Glutamatergic neuron (in vitro differentiated cells): Measurements from ENCODE around the gene TBC1D22A. TPM values are rescaled to one million over a fixed set of nuclear protein-coding genes. Genes with fewer than 3 reads are reported as not detected.

ENCODE experiments used
- DNase-seq: peaks from one replicate; pipeline ENCODE4 v3.0.0; 2022
- H3K27ac Mint-ChIP-seq: one replicate; pipeline ENCODE4 v1.8.0; 2020; ENCODE audit warnings: mild to moderate bottlenecking, mixed read lengths, inconsistent platforms; ENCODE audit not compliant: unreplicated experiment
- H3K27me3 Mint-ChIP-seq: one replicate; pipeline ENCODE4 v1.8.0; 2020; ENCODE audit warnings: mild to moderate bottlenecking, moderate library complexity, mixed read lengths, inconsistent platforms; ENCODE audit not compliant: unreplicated experiment
- H3K36me3 Mint-ChIP-seq: one replicate; pipeline ENCODE4 v1.8.0; 2020; ENCODE audit warnings: mild to moderate bottlenecking, mixed read lengths, inconsistent platforms; ENCODE audit not compliant: unreplicated experiment
- H3K4me1 Mint-ChIP-seq: one replicate; pipeline ENCODE4 v1.8.0; 2020; ENCODE audit warnings: mild to moderate bottlenecking, low read depth, mixed read lengths, inconsistent platforms; ENCODE audit not compliant: unreplicated experiment
- H3K4me3 Mint-ChIP-seq: one replicate; pipeline ENCODE4 v1.8.0; 2020; ENCODE audit warnings: mild to moderate bottlenecking, mixed read lengths, inconsistent platforms; ENCODE audit not compliant: unreplicated experiment
- H3K9me3 Mint-ChIP-seq: one replicate; pipeline ENCODE4 v1.8.0; 2020; ENCODE audit warnings: mild to moderate bottlenecking, moderate library complexity, mixed read lengths, inconsistent platforms; ENCODE audit not compliant: unreplicated experiment
- CTCF ChIP-seq: fragments of 200-600 bp; sonication (generic); IDR thresholded peaks from one replicate; pipeline ENCODE4 v1.5.0; 2021; ENCODE audit not compliant: partially characterized antibody, unreplicated experiment
- total RNA-seq: library from RNA; stranded (reverse); fragmentation: NEBNext Ultra II Directional; extraction: Animal tissue kit (Norgen Biotek cat#: 25700); gene quantifications from one replicate; pipeline ENCODE4 v1.2.1, GENCODE V29; 2021; ENCODE audit not compliant: unreplicated experiment

The TBC1D22A gene
- total RNA-seq, 1 donor from 2014 or later = 23.0 TPM

- H3K27me3 Mint-ChIP-seq = peaks cover 8% of the 10 kb centered on the region
- peak overlapping the region; percentile 12 for H3K4me3 Mint-ChIP-seq
- H3K27ac Mint-ChIP-seq = no peak overlapping the region
- H3K4me1 Mint-ChIP-seq = peaks cover 4% of the 10 kb centered on the region
- no peak for TF ChIP-seq CTCF
- H3K9me3 Mint-ChIP-seq = no peaks in the 10 kb centered on the region
- peaks cover 5% of the 10 kb centered on the region for H3K36me3 Mint-ChIP-seq
- no peak for DNase-seq
These were observed 173.3 kb downstream of the TBC1D22A start for GRCh38 chr22:46935506-46936377.

- Mint-ChIP-seq H3K27ac (no peak overlapping the region), H3K4me1 (peaks cover 4% of the 10 kb centered on the region), H3K4me3 (no peak overlapping the region), H3K36me3 (peaks cover 5% of the 10 kb centered on the region), H3K9me3 (no peaks in the 10 kb centered on the region), H3K27me3 (peaks cover 8% of the 10 kb centered on the region)
- no peak for TF ChIP-seq CTCF
- DNase-seq = no peak
These were observed 174.0 kb downstream of the TBC1D22A start for GRCh38 chr22:46936378-46936903.

GRCh38 chr22:46937185-46937584 lies 174.7 kb downstream of the TBC1D22A start:
- no peak overlapping the region for H3K27ac Mint-ChIP-seq
- DNase-seq = no peak

GRCh38 chr22:46937939-46938338 lies 175.5 kb downstream of the TBC1D22A start:
- Mint-ChIP-seq H3K4me3 (no peak overlapping the region), H3K27me3 (peaks cover 2% of the 10 kb centered on the region), H3K4me1 (peaks cover 7% of the 10 kb centered on the region), H3K36me3 (peaks cover 5% of the 10 kb centered on the region), H3K27ac (no peak overlapping the region), H3K9me3 (no peaks in the 10 kb centered on the region)
- no peak for TF ChIP-seq CTCF
- DNase-seq = no peak

More at GRCh38 chr22:46937185-46937584, 174.7 kb downstream of the TBC1D22A start:
- TF ChIP-seq CTCF = no peak
- no peaks in the 10 kb centered on the region for H3K9me3 Mint-ChIP-seq
- peaks cover 5% of the 10 kb centered on the region for H3K36me3 Mint-ChIP-seq
- H3K27me3 Mint-ChIP-seq = peaks cover 4% of the 10 kb centered on the region
- H3K4me1 Mint-ChIP-seq = peaks cover 4% of the 10 kb centered on the region
- H3K4me3 Mint-ChIP-seq = no peak overlapping the region
